Amniotic stem cell (primary cell): Measurements from ENCODE around the gene CLDN18.

Source experiments
- DNase-seq: peaks from one replicate; lab custom pipeline; 2025; lab: John Stamatoyannopoulos, UW

Gene CLDN18

GRCh38 chr3:138025553-138025952, 15.6 kb downstream of the CLDN18 start:
- no peak for DNase-seq

- no peak for DNase-seq
Measured at GRCh38 chr3:138027821-138028220, 17.9 kb downstream of the CLDN18 start.

- DNase-seq, result no peak
Measured at GRCh38 chr3:138030734-138031280, 20.8 kb downstream of the CLDN18 start.

- no peak for DNase-seq
Measured at GRCh38 chr3:138031536-138031935, 21.6 kb downstream of the CLDN18 start.

GRCh38 chr3:138032567-138032966, 22.6 kb downstream of the CLDN18 start:
- no peak for DNase-seq

GRCh38 chr3:138033202-138033691, 23.3 kb downstream of the CLDN18 start:
- DNase-seq, result no peak

GRCh38 chr3:138034918-138035317, 25.0 kb downstream of the CLDN18 start:
- no peak for DNase-seq

GRCh38 chr3:138036572-138036971, 26.6 kb downstream of the CLDN18 start:
- DNase-seq, result no peak

GRCh38 chr3:138038725-138039462, 28.9 kb downstream of the CLDN18 start:
- no peak for DNase-seq

- DNase-seq, result peak; percentile 44
Measured at GRCh38 chr3:138042043-138042442, 32.1 kb downstream of the CLDN18 start.

GRCh38 chr3:138043266-138044029, 33.5 kb downstream of the CLDN18 start:
- peak; percentile 9 for DNase-seq

GRCh38 chr3:138046085-138046484, 36.1 kb downstream of the CLDN18 start:
- DNase-seq, result no peak

- no peak for DNase-seq
Measured at GRCh38 chr3:138046955-138047354, 37.0 kb downstream of the CLDN18 start.

- no peak for DNase-seq
Measured at GRCh38 chr3:138047596-138048158, 37.7 kb downstream of the CLDN18 start.

GRCh38 chr3:138049157-138049919, 39.4 kb downstream of the CLDN18 start:
- DNase-seq, result peak; percentile 46

GRCh38 chr3:138051947-138052802, 42.2 kb downstream of the CLDN18 start:
- peak; percentile 14 for DNase-seq

- no peak for DNase-seq
Measured at GRCh38 chr3:138054057-138054456, 44.1 kb downstream of the CLDN18 start.

GRCh38 chr3:138057384-138057783, 47.4 kb downstream of the CLDN18 start:
- no peak for DNase-seq

GRCh38 chr3:138059261-138059660, 49.3 kb downstream of the CLDN18 start:
- DNase-seq, result no peak

- no peak for DNase-seq
Measured at GRCh38 chr3:138060792-138061191, 50.8 kb downstream of the CLDN18 start.

- no peak for DNase-seq
Measured at GRCh38 chr3:138062037-138062436, 52.1 kb downstream of the CLDN18 start.
